NCI-H345 (cell line): Measurements from ENCODE around the gene ATP1B2.
"Not testable (repeated sequence)": the region's sequence is repeated elsewhere in the genome, so short reads cannot be mapped to it uniquely, and the experiment has no call there.

Source experiments
- DNase-seq: peaks from one replicate; lab custom pipeline; 2025; lab: John Stamatoyannopoulos, UW

ATP1B2 gene

GRCh38 chr17:7650509-7651096 lies at the start of gene ATP1B2:
Gene ATP1B2 (plus strand): TSS chr17:7650926. CDS start chr17:7651519, 593 bp downstream.
- peak; percentile 73 for DNase-seq

- no peak for DNase-seq
Observed at GRCh38 chr17:7606280-7606679, 44.4 kb upstream of the ATP1B2 start.

GRCh38 chr17:7610641-7611040 lies 40.1 kb upstream of the ATP1B2 start:
- DNase-seq = peak; percentile 0

- DNase-seq = no peak
Observed at GRCh38 chr17:7611635-7612293, 39.0 kb upstream of the ATP1B2 start.

- no peak for DNase-seq
Observed at GRCh38 chr17:7612294-7612640, 38.5 kb upstream of the ATP1B2 start.

- DNase-seq = no peak
Observed at GRCh38 chr17:7613769-7614424, 36.8 kb upstream of the ATP1B2 start.

- DNase-seq = peak; percentile 98
Observed at GRCh38 chr17:7614425-7615264, 36.1 kb upstream of the ATP1B2 start, which contains the start of gene FXR2. Gene FXR2 (minus strand): TSS chr17:7614897. CDS start chr17:7614532, 365 bp downstream.

GRCh38 chr17:7615265-7615747 lies 35.4 kb upstream of the ATP1B2 start:
- DNase-seq = no peak

GRCh38 chr17:7618608-7619007 lies 32.1 kb upstream of the ATP1B2 start:
- DNase-seq = no peak

- DNase-seq = no peak
Observed at GRCh38 chr17:7620835-7621234, 29.9 kb upstream of the ATP1B2 start.

- DNase-seq = no peak
Observed at GRCh38 chr17:7623661-7624060, 27.1 kb upstream of the ATP1B2 start.

- DNase-seq = not testable (repeated sequence)
Observed at GRCh38 chr17:7625749-7626148, 25.0 kb upstream of the ATP1B2 start.

- DNase-seq = no peak
Observed at GRCh38 chr17:7626307-7626706, 24.4 kb upstream of the ATP1B2 start.

GRCh38 chr17:7626956-7627249 lies 23.8 kb upstream of the ATP1B2 start:
- no peak for DNase-seq

GRCh38 chr17:7627250-7628121 lies 23.2 kb upstream of the ATP1B2 start, which contains the start of gene SAT2:
Gene SAT2 (minus strand): TSS chr17:7627821. CDS start chr17:7627635, 186 bp downstream.
- peak; percentile 90 for DNase-seq

- DNase-seq = no peak
Observed at GRCh38 chr17:7629939-7630571, 20.7 kb upstream of the ATP1B2 start, which contains the start of gene SHBG. Gene SHBG (plus strand): TSS chr17:7630135. CDS start chr17:7630173, 38 bp downstream.

GRCh38 chr17:7631398-7632380 lies 19.0 kb upstream of the ATP1B2 start:
- no peak for DNase-seq

- no peak for DNase-seq
Observed at GRCh38 chr17:7632492-7632894, 18.2 kb upstream of the ATP1B2 start.

- DNase-seq = no peak
Observed at GRCh38 chr17:7633093-7633492, 17.6 kb upstream of the ATP1B2 start.
